NCI-H748 (cell line): ENCODE measurements around the gene CNTD1.
A peak's percentile ranks its signal among the peaks of the same experiment; 100 is the strongest.
"Not testable (repeated sequence)": the region's sequence is repeated elsewhere in the genome, so short reads cannot be mapped to it uniquely, and the experiment has no call there.

Experiments used
- DNase-seq: peaks from one replicate; lab custom pipeline; 2025; ENCODE audit not compliant: unreplicated experiment; lab: John Stamatoyannopoulos, UW

The CNTD1 gene

DNA sequence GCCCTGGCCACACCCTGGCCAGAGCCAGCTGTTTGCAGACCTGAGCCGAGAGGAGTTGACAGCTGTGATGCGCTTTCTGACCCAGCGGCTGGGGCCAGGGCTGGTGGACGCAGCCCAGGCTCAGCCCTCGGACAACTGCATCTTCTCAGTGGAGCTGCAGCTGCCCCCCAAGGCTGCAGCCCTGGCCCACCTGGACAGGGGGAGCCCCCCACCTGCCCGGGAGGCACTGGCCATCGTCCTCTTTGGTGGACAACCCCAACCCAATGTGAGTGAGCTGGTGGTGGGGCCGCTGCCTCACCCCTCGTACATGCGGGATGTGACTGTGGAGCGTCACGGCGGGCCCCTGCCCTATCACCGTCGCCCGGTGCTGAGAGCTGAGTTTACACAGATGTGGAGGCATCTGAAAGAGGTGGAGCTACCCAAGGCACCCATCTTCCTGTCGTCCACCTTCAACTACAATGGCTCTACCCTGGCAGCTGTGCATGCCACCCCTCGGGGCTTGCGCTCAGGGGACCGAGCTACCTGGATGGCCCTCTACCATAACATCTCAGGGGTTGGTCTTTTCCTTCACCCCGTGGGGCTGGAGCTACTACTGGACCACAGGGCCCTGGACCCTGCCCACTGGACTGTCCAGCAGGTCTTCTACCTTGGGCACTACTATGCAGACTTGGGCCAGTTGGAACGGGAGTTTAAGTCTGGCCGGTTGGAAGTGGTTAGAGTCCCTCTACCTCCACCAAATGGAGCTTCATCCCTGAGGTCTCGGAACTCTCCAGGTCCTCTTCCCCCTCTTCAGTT lies 46.3 kb downstream of the CNTD1 start:
- no peak for DNase-seq

DNA sequence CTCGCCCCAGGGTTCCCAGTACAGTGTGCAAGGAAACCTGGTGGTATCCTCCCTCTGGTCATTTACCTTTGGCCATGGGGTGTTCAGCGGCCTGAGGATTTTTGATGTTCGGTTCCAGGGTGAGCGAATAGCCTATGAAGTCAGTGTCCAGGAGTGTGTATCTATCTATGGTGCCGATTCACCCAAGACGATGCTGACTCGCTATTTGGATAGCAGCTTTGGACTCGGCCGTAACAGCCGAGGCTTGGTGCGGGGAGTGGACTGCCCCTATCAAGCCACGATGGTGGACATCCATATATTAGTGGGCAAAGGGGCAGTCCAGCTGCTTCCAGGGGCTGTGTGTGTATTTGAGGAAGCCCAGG lies 46.9 kb downstream of the CNTD1 start:
- DNase-seq, result no peak

DNA sequence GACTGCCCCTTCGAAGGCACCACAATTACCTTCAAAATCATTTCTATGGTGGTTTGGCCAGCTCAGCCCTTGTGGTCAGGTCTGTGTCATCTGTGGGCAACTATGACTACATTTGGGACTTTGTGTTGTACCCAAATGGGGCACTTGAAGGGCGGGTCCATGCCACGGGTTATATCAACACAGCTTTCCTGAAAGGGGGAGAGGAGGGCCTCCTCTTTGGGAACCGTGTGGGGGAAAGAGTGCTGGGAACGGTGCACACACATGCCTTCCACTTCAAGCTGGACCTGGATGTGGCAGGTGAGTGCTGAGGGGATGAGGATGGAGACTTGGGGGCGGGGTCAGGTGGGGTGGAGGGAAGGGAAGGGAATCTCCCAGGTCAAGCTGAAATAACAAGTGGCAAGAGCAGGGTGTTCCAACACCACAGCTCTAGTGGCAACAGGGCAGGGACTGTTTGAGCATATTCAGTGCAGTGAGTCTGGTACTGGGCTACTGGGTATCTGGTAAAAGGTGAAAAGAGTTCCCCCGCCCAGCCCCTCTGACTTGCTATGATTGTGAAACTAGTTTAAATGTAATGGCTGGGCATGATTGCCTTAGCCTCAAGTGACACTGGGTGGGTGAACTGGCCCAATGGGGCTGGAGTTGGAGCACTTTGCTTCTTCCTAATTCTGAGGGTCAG lies 47.4 kb downstream of the CNTD1 start:
- no peak for DNase-seq

- no peak for DNase-seq
Measured at GRCh38 chr17:42846594-42847280, 48.1 kb downstream of the CNTD1 start.

DNA sequence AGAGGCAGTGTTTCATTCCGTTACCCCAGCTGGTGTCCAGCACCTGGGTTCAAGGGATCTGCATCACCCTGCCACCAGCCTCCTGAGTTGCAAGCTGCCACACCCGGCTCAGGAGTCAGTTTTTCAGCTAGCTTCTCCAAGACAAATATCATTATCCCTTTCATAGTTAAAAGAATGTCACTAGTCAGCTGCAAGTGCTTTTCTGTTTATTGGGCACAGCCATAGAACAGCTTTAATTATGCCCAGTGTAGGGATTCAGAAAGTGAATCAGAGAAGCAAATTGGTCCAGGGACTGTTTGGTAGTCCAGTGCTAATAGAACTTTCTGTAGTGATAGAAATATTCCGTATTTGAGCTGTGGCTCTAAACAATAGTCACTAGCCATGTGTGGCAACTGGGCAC lies 49.4 kb downstream of the CNTD1 start:
- peak; percentile 37 for DNase-seq

- no peak for DNase-seq
Measured at GRCh38 chr17:42849031-42849430, 50.4 kb downstream of the CNTD1 start.

GRCh38 chr17:42849451-42850181 lies 51.0 kb downstream of the CNTD1 start:
- DNase-seq, result no peak

GRCh38 chr17:42850954-42851353 lies 52.3 kb downstream of the CNTD1 start, which contains the start of gene AOC3:
AOC3 (plus strand) TSS chr17:42851199; CDS start chr17:42851344, 145 bp downstream.
- DNase-seq, result no peak

- DNase-seq, result not testable (repeated sequence)
Measured at GRCh38 chr17:42851371-42852240, 52.9 kb downstream of the CNTD1 start.

GRCh38 chr17:42852351-42852750 lies 53.7 kb downstream of the CNTD1 start:
- no peak for DNase-seq

DNA sequence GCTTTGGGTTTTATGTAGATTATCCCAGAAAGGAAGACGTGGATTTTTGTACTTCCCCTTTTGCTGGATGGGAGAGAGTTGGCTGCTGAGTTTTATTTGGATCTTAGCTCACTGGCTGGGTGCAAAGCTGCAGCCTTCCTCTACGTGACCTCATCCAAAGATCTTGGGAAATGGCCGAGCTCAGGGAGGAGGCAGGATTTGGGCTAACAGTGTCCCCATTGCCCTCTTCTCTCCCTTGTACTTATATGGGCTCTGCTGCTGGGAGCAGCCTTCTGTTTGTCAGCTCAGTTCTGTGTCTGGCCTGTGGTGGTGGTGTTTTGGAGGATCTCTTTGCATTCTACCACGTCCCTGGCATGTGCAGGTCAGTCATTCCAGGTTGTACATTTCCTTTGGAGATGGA lies 54.3 kb downstream of the CNTD1 start:
- DNase-seq, result no peak

DNA sequence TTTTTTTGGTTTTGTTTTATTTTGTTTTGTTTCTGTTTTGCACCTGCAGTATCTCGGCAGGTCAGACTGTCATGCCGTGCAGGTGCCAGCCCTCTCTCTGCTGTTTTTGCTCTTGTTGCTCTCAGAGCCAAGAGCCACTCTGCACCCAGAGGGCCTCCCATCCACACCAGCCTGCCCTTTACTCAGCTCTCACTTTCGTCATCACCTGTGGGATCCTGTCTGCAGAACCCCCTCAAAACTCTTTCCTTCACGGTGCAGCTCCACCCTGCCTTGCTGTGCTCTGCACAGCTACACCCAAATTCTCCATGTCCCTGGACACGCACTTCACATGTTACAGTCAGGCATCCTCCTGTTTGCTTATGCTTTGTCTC lies 54.9 kb downstream of the CNTD1 start:
- no peak for DNase-seq

DNA sequence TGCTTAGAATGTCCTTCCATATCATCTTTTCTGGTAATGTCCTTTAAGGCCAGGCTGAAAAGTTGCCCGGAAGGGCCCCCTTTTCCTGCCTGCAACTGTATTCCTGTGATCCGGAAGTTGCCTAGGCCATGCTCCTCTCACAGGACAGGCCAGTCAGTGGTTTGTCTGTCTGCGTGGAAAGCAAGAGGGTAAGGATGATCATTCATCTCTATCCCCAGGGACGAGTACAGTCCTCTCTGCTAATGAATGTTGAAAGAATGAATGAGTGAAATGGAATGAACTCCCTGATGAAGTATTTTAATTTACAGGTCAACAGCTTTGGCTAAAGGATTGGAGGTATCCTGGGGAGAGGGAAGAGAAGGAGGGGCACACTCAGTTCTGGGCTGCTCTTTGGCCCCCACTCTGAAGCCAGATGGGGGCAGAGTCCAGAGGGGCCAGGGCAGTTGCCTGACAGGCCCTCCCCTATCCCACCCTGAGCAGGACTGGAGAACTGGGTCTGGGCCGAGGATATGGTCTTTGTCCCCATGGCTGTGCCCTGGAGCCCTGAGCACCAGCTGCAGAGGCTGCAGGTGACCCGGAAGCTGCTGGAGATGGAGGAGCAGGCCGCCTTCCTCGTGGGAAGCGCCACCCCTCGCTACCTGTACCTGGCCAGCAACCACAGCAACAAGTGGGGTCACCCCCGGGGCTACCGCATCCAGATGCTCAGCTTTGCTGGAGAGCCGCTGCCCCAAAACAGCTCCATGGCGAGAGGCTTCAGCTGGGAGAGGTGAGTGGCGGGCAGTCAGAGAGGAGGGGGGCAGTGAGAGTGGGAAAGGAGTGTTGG lies 55.5 kb downstream of the CNTD1 start:
- peak; percentile 14 for DNase-seq

DNA sequence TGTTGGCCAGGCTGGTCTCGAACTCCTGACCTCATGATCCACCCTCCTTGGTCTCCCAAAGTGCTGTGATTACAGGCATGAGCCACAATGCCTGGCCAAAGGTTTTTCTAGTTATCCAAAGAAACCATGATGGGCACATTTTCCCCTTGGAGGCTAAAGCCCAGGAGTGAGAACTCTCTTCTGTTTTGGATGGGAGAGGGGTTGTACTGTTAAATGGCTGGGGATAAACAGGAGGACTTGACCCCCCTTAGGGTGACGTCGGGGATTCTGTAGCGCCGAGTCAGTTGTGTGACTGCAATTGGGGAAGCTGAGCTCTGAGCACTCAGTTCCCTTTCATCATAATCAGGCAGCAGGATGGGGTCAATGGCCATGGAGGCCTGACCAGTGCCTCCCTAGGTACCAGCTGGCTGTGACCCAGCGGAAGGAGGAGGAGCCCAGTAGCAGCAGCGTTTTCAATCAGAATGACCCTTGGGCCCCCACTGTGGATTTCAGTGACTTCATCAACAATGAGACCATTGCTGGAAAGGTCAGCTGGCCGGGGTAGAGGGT lies 56.5 kb downstream of the CNTD1 start:
- DNase-seq, result no peak

DNA sequence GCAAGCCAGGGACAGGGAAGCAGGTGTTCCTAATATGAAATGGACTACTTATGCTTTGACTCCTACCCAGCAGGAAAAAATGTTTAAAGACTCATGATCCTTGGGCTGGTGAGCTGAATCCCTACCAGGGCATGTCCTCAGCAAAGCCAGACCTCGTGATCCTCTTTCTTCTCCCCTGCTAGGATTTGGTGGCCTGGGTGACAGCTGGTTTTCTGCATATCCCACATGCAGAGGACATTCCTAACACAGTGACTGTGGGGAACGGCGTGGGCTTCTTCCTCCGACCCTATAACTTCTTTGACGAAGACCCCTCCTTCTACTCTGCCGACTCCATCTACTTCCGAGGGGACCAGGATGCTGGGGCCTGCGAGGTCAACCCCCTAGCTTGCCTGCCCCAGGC lies 57.4 kb downstream of the CNTD1 start:
- DNase-seq, result not testable (repeated sequence)

GRCh38 chr17:42856516-42856915 lies 57.9 kb downstream of the CNTD1 start:
- DNase-seq, result not testable (repeated sequence)

GRCh38 chr17:42857389-42857788 lies 58.7 kb downstream of the CNTD1 start:
- no peak for DNase-seq
